ENCODE measurements around the gene NAV1.
A peak's percentile ranks its signal among the peaks of the same experiment; 100 is the strongest.

Gene NAV1

GRCh38 chr1:201506092-201506491, 32.8 kb upstream of the NAV1 start:
- peaks cover 38 to 50% of the 10 kb centered on the region in 2 experiments for H3K4me1 ChIP-seq (ENCODE audit: control insufficient read depth in 1 of 2, insufficient read depth in 1 of 2, low read depth in 1 of 2, low read length in 1 of 2)
- TF ChIP-seq, protein P1, sequence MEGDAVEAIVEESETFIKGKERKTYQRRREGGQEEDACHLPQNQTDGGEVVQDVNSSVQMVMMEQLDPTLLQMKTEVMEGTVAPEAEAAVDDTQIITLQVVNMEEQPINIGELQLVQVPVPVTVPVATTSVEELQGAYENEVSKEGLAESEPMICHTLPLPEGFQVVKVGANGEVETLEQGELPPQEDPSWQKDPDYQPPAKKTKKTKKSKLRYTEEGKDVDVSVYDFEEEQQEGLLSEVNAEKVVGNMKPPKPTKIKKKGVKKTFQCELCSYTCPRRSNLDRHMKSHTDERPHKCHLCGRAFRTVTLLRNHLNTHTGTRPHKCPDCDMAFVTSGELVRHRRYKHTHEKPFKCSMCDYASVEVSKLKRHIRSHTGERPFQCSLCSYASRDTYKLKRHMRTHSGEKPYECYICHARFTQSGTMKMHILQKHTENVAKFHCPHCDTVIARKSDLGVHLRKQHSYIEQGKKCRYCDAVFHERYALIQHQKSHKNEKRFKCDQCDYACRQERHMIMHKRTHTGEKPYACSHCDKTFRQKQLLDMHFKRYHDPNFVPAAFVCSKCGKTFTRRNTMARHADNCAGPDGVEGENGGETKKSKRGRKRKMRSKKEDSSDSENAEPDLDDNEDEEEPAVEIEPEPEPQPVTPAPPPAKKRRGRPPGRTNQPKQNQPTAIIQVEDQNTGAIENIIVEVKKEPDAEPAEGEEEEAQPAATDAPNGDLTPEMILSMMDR (IDR thresholded peaks at IDR 0.05): no peak

GRCh38 chr1:201506557-201507359, 32.2 kb upstream of the NAV1 start, which contains the start of gene CSRP1:
Gene CSRP1 (minus strand): TSS chr1:201507123. CDS start chr1:201496303, 10,820 bp downstream.
- Histone ChIP-seq H3K9me3 (no peaks in the 10 kb centered on the region), H3K4me1 (ENCODE audit: control insufficient read depth in 1 of 2, insufficient read depth in 1 of 2, low read depth in 1 of 2, low read length in 1 of 2) (peaks cover 43 to 56% of the 10 kb centered on the region in 2 experiments), H3K27ac (peak within 1 kb of the TSS; percentile 82), H3K36me3 (no peaks in the 10 kb centered on the region), H3K27me3 (no peaks in the 10 kb centered on the region), H3K4me3 (ENCODE audit: low read depth in 1 of 2, low read length in 1 of 2) (peak within 1 kb of the TSS; percentile 63 to 70)
- TF ChIP-seq, protein P1 (IDR thresholded peaks at IDR 0.05): no peak

More at GRCh38 chr1:201506092-201506491, 32.8 kb upstream of the NAV1 start:
- no peaks in the 10 kb centered on the region for H3K36me3 ChIP-seq
- peak overlapping the region; percentile 82 for H3K27ac ChIP-seq
- no peaks in the 10 kb centered on the region for H3K9me3 ChIP-seq
- H3K4me3 ChIP-seq (ENCODE audit: low read depth in 1 of 2, low read length in 1 of 2): peak overlapping the region; percentile 63 to 70
- no peaks in the 10 kb centered on the region for H3K27me3 ChIP-seq

GRCh38 chr1:201507360-201507675, 31.6 kb upstream of the NAV1 start:
- Histone ChIP-seq H3K36me3 (no peaks in the 10 kb centered on the region), H3K9me3 (no peaks in the 10 kb centered on the region), H3K27ac (peak overlapping the region; percentile 82), H3K4me1 (ENCODE audit: control insufficient read depth in 1 of 2, insufficient read depth in 1 of 2, low read depth in 1 of 2, low read length in 1 of 2) (peaks cover 49 to 62% of the 10 kb centered on the region in 2 experiments), H3K4me3 (ENCODE audit: low read depth in 1 of 2, low read length in 1 of 2) (peak overlapping the region; percentile 63 to 70), H3K27me3 (no peaks in the 10 kb centered on the region)
- TF ChIP-seq, protein P1 (IDR thresholded peaks at IDR 0.05): no peak

DNA sequence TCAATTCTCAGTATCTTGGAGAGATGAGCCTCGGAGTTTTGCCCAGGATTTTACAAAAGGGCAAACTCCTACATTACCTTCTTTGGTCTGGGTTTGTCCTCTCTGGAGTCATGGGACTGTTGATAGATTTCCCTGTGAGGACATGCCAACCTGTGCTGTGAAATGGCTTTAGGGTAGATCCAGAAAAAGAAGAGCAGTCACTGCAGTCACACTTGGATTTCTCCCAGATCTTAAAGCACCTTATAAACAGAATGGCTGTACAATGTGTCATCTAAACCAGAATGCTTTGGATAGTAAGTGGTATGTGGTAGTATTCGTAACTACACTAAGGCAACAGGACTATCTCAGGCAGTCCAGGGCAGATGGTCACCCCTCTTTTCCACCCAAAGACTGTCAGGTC, 30.1 kb upstream of the NAV1 start:
- TF ChIP-seq, protein P1 (IDR thresholded peaks at IDR 0.05): no peak
- Histone ChIP-seq H3K4me1 (ENCODE audit: control insufficient read depth in 1 of 2, insufficient read depth in 1 of 2, low read depth in 1 of 2, low read length in 1 of 2) (peaks cover 53 to 65% of the 10 kb centered on the region in 2 experiments), H3K36me3 (no peaks in the 10 kb centered on the region)

GRCh38 chr1:201509601-201510374, 29.1 kb upstream of the NAV1 start:
- Histone ChIP-seq H3K9me3 (no peaks in the 10 kb centered on the region), H3K4me3 (ENCODE audit: low read depth in 1 of 2, low read length in 1 of 2) (no peak overlapping the region), H3K27me3 (no peaks in the 10 kb centered on the region), H3K4me1 (ENCODE audit: control insufficient read depth in 1 of 2, insufficient read depth in 1 of 2, low read depth in 1 of 2, low read length in 1 of 2) (peaks cover 53 to 69% of the 10 kb centered on the region in 2 experiments), H3K27ac (no peak overlapping the region), H3K36me3 (no peaks in the 10 kb centered on the region)
- TF ChIP-seq, protein P1 (IDR thresholded peaks at IDR 0.05): no peak

More for the DNA sequence above, 30.1 kb upstream of the NAV1 start:
- Histone ChIP-seq H3K27me3 (no peaks in the 10 kb centered on the region), H3K4me3 (ENCODE audit: low read depth in 1 of 2, low read length in 1 of 2) (no peak overlapping the region), H3K27ac (no peak overlapping the region), H3K9me3 (no peaks in the 10 kb centered on the region)
